ENCODE measurements around the gene BHLHA9. TPM values are rescaled to one million over a fixed set of nuclear protein-coding genes. Genes with fewer than 3 reads are reported as not detected.

Gene BHLHA9
- total and polyA plus RNA-seq, 9 donors: not detected

- H3K4me1 ChIP-seq (ENCODE audit: insufficient read depth): peaks cover 2% of the 10 kb centered on the region
- DNase-seq: peak in 1 of 5 donors; percentile 45
- intact Hi-C loops (cut with DNase I): no loop called here
- H3K27ac ChIP-seq: no peak overlapping the region
- no peaks in the 10 kb centered on the region for H3K9me3 ChIP-seq
- TF ChIP-seq POLR2A (IDR thresholded peaks at IDR 0.05) (no peak), EP300 (IDR thresholded peaks at IDR 0.05) (no peak), CTCF (IDR thresholded peaks at IDR 0.05) (no peak)
- 6 to 9% (median 9%) methylated on average over 22 to 24 of the region's 24 CpGs for WGBS, 3 donors
- H3K27me3 ChIP-seq: no peaks in the 10 kb centered on the region
- no peak overlapping the region for H3K4me3 ChIP-seq
- H3K36me3 ChIP-seq: no peaks in the 10 kb centered on the region
These were observed 28.4 kb downstream of the BHLHA9 start for GRCh38 chr17:1298606-1299005.

- intact Hi-C loops (cut with DNase I): no loop called here
- H3K27ac ChIP-seq: no peak overlapping the region
- no peaks in the 10 kb centered on the region for H3K36me3 ChIP-seq
- WGBS, 3 donors: 61 to 68% (median 67%) methylated on average over 22 of the region's 22 CpGs
- TF ChIP-seq POLR2A (IDR thresholded peaks at IDR 0.05): no peak
- H3K27me3 ChIP-seq: no peaks in the 10 kb centered on the region
- no peaks in the 10 kb centered on the region for H3K9me3 ChIP-seq
- H3K4me1 ChIP-seq (ENCODE audit: insufficient read depth): peaks cover 2% of the 10 kb centered on the region
- H3K4me3 ChIP-seq: no peak overlapping the region
- no peak for DNase-seq
These were observed 29.5 kb downstream of the BHLHA9 start for GRCh38 chr17:1299552-1300370.

- Histone ChIP-seq H3K4me3 (no peak overlapping the region), H3K27me3 (no peaks in the 10 kb centered on the region), H3K9me3 (no peaks in the 10 kb centered on the region), H3K36me3 (no peaks in the 10 kb centered on the region), H3K27ac (no peak overlapping the region), H3K4me1 (ENCODE audit: insufficient read depth) (peaks cover 2% of the 10 kb centered on the region)
- 73 to 81% (median 80%) methylated on average over 17 of the region's 17 CpGs for WGBS, 3 donors
- intact Hi-C loops (cut with DNase I): no loop called here
- TF ChIP-seq EP300 (IDR thresholded peaks at IDR 0.05) (no peak), POLR2A (IDR thresholded peaks at IDR 0.05) (no peak), CTCF (IDR thresholded peaks at IDR 0.05) (no peak)
- no peak for DNase-seq
These were observed 30.2 kb downstream of the BHLHA9 start for GRCh38 chr17:1300371-1300905.

- intact Hi-C loops (cut with DNase I): no loop called here
- no peaks in the 10 kb centered on the region for H3K36me3 ChIP-seq
- no peak for DNase-seq
- WGBS, 3 donors: 64 to 73% (median 68%) methylated on average over 14 of the region's 14 CpGs
- H3K9me3 ChIP-seq: no peaks in the 10 kb centered on the region
- H3K27me3 ChIP-seq: no peaks in the 10 kb centered on the region
- no peak for TF ChIP-seq POLR2A (IDR thresholded peaks at IDR 0.05)
- no peak for TF ChIP-seq EP300 (IDR thresholded peaks at IDR 0.05)
- no peak for TF ChIP-seq CTCF (IDR thresholded peaks at IDR 0.05)
- H3K4me1 ChIP-seq (ENCODE audit: insufficient read depth): peaks cover 2% of the 10 kb centered on the region
- no peak overlapping the region for H3K27ac ChIP-seq
- H3K4me3 ChIP-seq: no peak overlapping the region
These were observed 31.3 kb downstream of the BHLHA9 start for GRCh38 chr17:1301546-1301945.

DNA sequence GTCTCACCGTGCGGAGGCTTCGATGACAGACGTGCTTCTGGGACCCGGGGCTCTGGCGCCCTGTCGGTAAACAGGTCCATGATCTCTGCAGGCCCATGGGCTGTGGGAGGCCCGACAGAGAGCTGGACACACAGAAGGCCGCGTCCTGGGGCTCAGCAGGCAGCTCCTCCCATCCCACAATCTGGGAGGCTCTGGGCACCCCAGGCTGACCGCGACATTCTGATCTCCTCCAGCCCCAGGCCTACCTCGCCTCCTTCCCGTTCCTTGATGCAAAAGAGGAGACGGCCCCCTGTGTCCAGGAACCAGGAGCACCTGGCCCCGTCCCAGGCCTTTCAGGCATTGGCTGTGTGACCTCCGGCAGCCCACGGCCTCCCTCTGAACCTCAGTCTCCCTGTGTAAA is 32.5 kb downstream of the BHLHA9 start:
- Histone ChIP-seq H3K36me3 (no peaks in the 10 kb centered on the region), H3K4me1 (ENCODE audit: insufficient read depth) (peaks cover 2% of the 10 kb centered on the region), H3K9me3 (no peaks in the 10 kb centered on the region), H3K27ac (no peak overlapping the region), H3K4me3 (no peak overlapping the region), H3K27me3 (no peaks in the 10 kb centered on the region)
- intact Hi-C loops (cut with DNase I): no loop called here
- WGBS, 3 donors: 81 to 83% (median 82%) methylated on average over 18 of the region's 18 CpGs
- DNase-seq: no peak
- TF ChIP-seq CTCF (IDR thresholded peaks at IDR 0.05): no peak
- no peak for TF ChIP-seq EP300 (IDR thresholded peaks at IDR 0.05)
